NCI-H1694 (cell line): ENCODE results near the gene IDH3G.
A peak's percentile ranks its signal among the peaks of the same experiment; 100 is the strongest.

Experiments
- DNase-seq: peaks from one replicate; lab custom pipeline; 2025; lab: John Stamatoyannopoulos, UW

Gene IDH3G

GRCh38 chrX:153773741-153774575 lies 20.2 kb downstream of the IDH3G start:
- no peak for DNase-seq

DNA sequence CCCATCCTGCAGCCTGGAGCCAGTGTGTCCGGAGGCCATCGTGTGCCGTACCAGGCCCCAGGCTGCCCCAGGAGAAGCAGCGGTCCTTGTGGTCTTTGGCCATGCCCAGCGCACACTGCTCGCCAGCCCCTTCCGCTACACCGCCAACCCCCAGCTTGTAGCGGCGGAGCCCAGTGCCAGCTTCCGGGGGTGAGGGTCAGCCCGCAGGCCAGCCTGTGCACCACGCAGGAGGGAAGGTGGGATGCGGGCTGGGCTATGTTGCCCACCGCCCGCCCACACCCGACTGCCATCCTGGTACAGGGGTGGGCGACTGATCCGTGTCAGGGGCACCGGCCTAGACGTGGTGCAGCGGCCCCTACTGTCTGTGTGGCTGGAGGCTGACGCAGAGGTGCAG lies 21.0 kb downstream of the IDH3G start:
- no peak for DNase-seq

GRCh38 chrX:153772316-153773217 lies 21.6 kb downstream of the IDH3G start:
- DNase-seq, result no peak

GRCh38 chrX:153771415-153772315 lies 22.5 kb downstream of the IDH3G start:
- DNase-seq, result no peak

GRCh38 chrX:153770601-153771414 lies 23.4 kb downstream of the IDH3G start:
- no peak for DNase-seq

- no peak for DNase-seq
Measured at GRCh38 chrX:153769865-153770600, 24.1 kb downstream of the IDH3G start.

GRCh38 chrX:153769158-153769864 lies 24.9 kb downstream of the IDH3G start:
- DNase-seq, result no peak

DNA sequence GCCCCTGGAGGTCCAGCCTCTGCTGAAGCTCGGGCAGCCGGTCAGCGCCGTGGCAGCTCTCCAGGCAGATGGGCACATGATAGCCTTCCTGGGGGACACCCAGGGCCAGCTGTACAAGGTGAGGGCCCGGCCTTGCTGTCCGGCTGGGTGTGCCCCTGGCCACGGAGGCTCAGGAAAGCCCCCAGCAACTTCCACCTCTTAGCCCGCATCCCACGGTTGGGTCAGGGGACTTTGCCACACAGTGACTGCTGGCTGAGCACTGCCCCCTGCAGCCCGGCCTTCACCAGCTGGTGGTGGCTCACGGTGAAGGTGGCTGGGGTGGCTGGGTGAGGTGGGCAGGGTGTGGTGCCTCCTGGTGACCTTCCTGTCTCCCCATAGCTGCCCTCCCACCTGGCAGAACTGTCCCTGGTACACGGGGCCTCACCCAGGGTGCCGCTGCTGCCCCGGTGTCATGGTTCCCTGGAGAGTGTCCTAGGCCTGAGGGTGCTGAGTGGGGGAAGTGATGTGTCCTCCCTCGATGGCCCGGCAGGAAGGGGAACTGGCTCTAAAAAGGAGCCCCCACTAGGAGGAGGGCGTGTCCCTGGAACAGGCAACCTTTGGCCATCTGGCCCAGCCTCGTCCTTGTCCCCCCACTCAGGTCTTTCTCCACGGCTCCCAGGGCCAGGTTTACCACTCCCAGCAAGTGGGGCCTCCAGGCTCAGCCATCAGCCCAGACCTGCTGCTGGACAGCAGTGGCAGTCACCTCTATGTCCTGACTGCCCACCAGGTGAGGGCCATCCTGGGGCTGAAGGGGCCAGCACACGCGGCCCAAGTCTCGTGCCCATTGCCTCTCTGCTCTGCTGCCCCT lies 25.6 kb downstream of the IDH3G start:
- no peak for DNase-seq

GRCh38 chrX:153767674-153768055 lies 26.5 kb downstream of the IDH3G start:
- no peak for DNase-seq

DNA sequence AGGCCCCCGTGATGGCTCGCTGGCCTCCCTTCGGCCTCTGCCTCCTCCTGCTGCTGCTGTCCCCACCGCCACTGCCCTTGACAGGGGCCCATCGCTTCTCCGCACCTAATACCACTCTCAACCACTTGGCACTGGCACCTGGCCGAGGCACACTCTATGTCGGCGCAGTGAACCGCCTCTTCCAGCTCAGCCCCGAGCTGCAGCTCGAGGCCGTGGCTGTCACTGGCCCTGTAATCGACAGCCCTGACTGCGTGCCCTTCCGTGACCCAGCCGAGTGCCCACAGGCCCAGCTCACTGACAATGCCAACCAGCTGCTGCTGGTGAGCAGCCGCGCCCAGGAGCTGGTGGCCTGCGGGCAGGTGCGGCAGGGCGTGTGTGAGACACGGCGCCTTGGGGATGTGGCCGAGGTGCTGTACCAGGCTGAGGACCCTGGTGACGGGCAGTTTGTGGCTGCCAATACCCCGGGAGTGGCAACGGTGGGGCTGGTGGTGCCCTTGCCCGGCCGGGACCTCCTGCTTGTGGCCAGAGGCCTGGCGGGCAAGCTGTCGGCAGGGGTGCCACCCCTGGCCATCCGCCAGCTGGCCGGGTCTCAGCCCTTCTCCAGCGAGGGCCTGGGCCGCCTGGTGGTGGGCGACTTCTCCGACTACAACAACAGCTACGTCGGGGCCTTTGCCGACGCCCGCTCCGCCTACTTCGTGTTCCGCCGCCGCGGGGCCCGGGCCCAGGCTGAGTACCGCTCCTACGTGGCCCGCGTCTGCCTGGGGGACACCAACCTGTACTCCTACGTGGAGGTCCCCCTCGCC lies 27.1 kb downstream of the IDH3G start:
- no peak for DNase-seq

DNA sequence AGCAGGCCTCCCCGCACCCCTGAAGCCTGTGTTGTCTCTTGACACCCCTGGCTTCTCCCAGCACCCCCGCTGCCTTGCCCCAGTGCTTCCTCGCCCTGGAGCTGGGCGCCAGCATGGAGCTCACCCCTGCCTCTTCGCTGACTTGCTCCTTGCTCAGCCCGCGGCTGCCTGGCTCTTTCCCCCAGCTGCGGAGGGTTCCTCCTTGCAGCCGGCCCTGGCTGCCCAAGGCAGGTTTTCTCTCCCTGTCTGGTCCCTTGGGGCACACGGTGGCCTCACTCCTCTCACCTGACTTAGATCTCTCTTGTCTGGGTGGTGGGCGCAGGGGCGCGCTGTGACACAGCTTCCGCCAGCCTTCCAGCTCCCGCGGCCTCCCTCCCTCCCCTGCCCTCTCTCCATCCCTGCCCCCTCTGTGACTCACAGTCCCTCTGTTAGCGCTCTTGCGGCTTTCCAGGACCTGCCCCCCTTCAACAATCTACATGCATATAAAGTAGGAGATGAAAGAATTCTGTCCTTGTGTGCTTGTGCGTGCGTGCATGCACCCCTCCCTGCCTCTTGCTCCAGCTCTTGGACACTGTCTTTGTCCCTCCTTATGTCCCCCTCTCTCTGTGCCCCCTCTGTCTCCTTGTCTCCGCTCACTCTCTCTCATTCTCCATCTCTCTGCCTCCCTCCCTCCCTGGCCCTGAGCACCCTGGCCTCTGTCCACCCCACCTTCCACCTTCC lies 27.9 kb downstream of the IDH3G start:
- no peak for DNase-seq

DNA sequence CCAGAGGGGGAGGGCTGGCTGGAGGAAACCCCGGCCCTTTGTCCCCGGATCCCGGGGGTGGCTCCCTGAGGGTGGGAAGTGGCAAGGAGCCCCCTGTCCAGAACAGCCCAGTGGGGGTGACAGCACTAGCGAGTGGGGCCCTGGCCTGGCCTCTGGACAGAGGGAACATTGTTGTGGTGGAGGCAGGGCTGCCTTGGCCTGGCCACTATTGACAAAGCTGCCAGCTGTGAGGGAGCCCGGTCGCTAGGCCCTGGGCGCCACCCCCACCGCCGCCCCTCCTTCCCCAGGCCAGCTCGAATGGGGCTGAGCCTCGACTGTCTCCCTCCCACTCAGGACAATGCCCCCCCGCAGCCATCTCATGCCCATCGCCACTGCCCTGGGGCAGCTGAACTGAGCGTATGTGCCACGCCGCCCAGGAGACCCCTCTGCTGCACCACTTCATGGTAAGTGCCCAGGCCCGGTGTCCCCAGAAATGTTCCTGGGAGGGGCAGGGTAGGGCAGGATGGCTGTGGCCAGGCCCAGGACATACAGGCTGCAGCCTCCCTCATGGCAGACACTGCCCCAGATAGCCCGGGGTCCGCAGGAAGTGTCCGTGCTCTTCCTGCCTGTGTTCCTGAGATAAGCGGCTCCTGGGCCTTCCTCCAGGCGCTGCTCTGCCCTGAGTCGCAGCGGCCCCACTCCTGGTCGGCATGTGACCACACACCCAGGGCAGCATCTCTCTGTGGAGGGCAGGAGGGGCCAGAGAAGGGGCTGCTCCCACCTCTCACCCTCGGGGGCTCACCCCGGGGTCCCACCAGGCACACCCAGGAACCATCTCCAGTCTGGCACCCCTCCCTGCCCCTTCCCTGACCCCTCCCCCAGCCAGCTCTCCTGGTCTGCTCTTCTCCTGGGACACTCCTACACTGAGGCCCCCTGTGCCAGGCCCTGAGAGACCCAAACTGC lies 28.8 kb downstream of the IDH3G start:
- no peak for DNase-seq

- no peak for DNase-seq
Measured at GRCh38 chrX:153764786-153765137, 29.4 kb downstream of the IDH3G start.

- DNase-seq, result peak; percentile 52
Measured at GRCh38 chrX:153763989-153764755, 30.0 kb downstream of the IDH3G start, which contains the start of gene PLXNB3. Gene PLXNB3 (plus strand): TSS chrX:153764249. CDS start chrX:153765536, 1,287 bp downstream.

DNA sequence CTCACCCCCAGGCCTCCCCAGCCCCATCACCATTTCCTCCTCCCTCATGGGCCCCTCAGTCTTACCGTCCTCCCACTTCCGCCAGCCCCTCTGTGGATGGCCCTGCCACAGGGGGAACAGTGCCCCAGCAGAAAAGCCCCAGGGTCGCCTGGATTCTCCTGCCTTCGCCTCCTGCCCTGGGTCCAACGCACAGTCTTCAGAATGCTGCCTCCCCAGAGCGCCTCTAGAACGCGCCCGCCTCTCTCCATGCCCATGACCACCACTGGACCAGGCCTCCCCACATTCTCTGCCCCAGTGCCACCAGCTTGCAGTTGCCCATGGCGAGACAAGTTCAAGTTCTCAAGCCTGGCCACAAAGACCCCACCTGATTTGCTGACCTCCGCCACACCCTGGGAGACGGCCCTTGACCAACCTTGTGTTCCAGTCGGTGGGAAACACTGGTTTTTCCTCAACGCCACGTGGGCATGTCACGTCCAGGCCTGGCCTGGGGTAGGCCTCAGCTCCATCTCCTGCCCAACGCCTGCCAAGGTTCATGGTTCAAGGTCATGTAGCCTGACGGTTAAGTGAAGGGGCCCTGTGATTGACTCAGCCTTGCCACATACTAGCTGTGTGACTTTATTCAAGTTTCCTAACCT lies 30.8 kb downstream of the IDH3G start:
- DNase-seq, result no peak
